Activated naive CD4-positive, alpha-beta T cell treated with anti-CD3 and anti-CD28 coated beads, Interleukin-2, amount 10 ng/mL, durations not matched to agents 7 days and 5 days (primary cell): ENCODE results near the gene PPP1R36.
"Not testable (repeated sequence)": the region's sequence is repeated elsewhere in the genome, so short reads cannot be mapped to it uniquely, and the experiment has no call there.

Experiments
- CTCF ChIA-PET: fragments of 350-600 bp; sonication (Branson Sonifier 250); formaldehyde crosslinking; loops from one replicate; lab custom pipeline; 2021; ENCODE audit warnings: antibody characterized with exemption; lab: Charles Lee
- DNase-seq: peaks from one replicate; pipeline ENCODE4 v3.0.0-alpha.2; 2020
- H3K27ac Mint-ChIP-seq: one replicate; pipeline ENCODE4 v1.8.0; 2021; ENCODE audit warnings: mild to moderate bottlenecking, moderate library complexity, mixed read lengths
- H3K27me3 Mint-ChIP-seq: one replicate; pipeline ENCODE4 v1.8.0; 2021; ENCODE audit warnings: mild to moderate bottlenecking, mixed read lengths
- H3K36me3 Mint-ChIP-seq: one replicate; pipeline ENCODE4 v1.8.0; 2021; ENCODE audit warnings: mixed read lengths
- H3K4me1 Mint-ChIP-seq: one replicate; pipeline ENCODE4 v1.8.0; 2021; ENCODE audit warnings: mixed read lengths
- H3K4me3 Mint-ChIP-seq: one replicate; pipeline ENCODE4 v1.8.0; 2021; ENCODE audit warnings: mild to moderate bottlenecking, moderate library complexity, mixed read lengths
- H3K9me3 Mint-ChIP-seq: one replicate; pipeline ENCODE4 v1.8.0; 2021; ENCODE audit warnings: mixed read lengths

PPP1R36 gene

GRCh38 chr14:64620910-64621309 lies 71.1 kb downstream of the PPP1R36 start:
- H3K36me3 Mint-ChIP-seq = no peaks in the 10 kb centered on the region
- no peak overlapping the region for H3K27ac Mint-ChIP-seq
- CTCF ChIA-PET = no interaction called here
- peaks cover 19% of the 10 kb centered on the region for H3K27me3 Mint-ChIP-seq
- peaks cover 9% of the 10 kb centered on the region for H3K4me1 Mint-ChIP-seq
- H3K9me3 Mint-ChIP-seq = no peaks in the 10 kb centered on the region
- no peak overlapping the region for H3K4me3 Mint-ChIP-seq
- DNase-seq = no peak

DNA sequence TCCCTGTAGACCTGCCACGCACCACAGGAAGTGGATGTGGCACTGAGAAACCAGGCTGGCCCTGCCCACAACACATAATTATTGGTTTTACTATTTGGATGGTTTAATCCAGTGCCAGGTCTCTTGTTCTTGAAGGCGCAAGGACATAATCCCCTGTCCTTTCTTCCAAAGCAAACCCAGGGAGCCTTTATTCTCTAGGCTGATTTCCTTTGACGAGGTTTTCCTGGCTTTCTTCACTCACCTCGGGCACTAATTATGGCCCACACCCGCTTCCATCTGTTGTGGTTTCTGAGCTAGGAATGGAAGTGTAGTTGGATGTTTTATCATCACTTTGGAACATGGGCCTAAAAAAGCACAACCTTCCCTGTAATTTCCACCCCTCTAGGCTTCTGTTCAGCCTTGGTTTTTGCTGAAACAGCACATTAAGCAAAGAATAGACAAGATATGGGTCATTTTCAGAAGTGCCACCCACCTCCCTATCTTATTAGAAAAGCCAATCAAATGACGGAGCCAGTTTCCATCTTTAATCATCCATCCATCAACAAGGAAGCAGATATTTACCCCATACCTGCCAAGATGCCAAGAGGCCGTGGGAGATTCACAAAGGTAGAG lies 73.9 kb downstream of the PPP1R36 start:
- Mint-ChIP-seq H3K36me3 (no peaks in the 10 kb centered on the region), H3K9me3 (no peaks in the 10 kb centered on the region), H3K4me3 (no peak overlapping the region), H3K4me1 (peaks cover 9% of the 10 kb centered on the region), H3K27me3 (peaks cover 28% of the 10 kb centered on the region), H3K27ac (no peak overlapping the region)
- CTCF ChIA-PET = interaction anchor here (1.8 kb wide), 1 partner anchor 13 kb away, joined by 8 read pairs; no protein-coding TSS in a partner anchor
- no peak for DNase-seq

GRCh38 chr14:64625386-64626232 lies 75.8 kb downstream of the PPP1R36 start:
- Mint-ChIP-seq H3K27ac (no peak overlapping the region), H3K4me3 (no peak overlapping the region), H3K27me3 (peaks cover 29% of the 10 kb centered on the region), H3K36me3 (no peaks in the 10 kb centered on the region), H3K4me1 (peaks cover 9% of the 10 kb centered on the region), H3K9me3 (no peaks in the 10 kb centered on the region)
- DNase-seq = no peak
- CTCF ChIA-PET = interaction anchor here (0.5 to 2.4 kb wide), 2 partner anchors 11 to 399 kb away, joined by 3 to 13 read pairs; no protein-coding TSS in a partner anchor

DNA sequence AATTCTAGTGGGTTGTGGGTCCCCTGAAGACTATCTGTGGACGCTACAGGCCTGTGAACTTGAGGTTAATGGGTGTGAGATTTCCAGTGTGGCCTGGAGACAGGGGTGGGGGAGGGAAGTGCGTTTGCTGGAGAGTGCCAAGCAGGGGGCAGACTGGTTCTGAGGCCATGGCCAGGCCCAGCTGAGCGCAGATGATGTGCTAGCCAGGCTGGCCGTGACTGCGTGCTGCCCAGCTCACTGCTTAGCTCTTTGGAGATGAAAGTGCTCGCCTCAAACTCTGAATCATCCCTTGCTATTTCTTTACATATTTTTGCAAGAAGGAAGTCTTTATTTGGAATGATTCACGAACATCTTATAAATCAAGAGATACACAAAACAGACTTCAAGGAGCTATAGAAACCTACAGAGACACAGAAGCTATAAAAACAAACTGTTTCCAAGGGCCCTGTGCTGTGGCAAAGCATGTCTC lies 79.2 kb downstream of the PPP1R36 start:
- no peak overlapping the region for H3K4me3 Mint-ChIP-seq
- no peak for DNase-seq
- CTCF ChIA-PET = interaction anchor here (1.8 to 2.5 kb wide), 2 partner anchors 8 to 11 kb away, joined by 6 to 12 read pairs; no protein-coding TSS in a partner anchor
- H3K9me3 Mint-ChIP-seq = no peaks in the 10 kb centered on the region
- no peaks in the 10 kb centered on the region for H3K4me1 Mint-ChIP-seq
- peaks cover 41% of the 10 kb centered on the region for H3K27me3 Mint-ChIP-seq
- no peak overlapping the region for H3K27ac Mint-ChIP-seq
- H3K36me3 Mint-ChIP-seq = no peaks in the 10 kb centered on the region

GRCh38 chr14:64630778-64631177 lies 81.0 kb downstream of the PPP1R36 start:
- H3K4me1 Mint-ChIP-seq = no peaks in the 10 kb centered on the region
- no peaks in the 10 kb centered on the region for H3K36me3 Mint-ChIP-seq
- no peak for DNase-seq
- no peak overlapping the region for H3K27ac Mint-ChIP-seq
- H3K4me3 Mint-ChIP-seq = no peak overlapping the region
- CTCF ChIA-PET = interaction anchor here (0.6 kb wide), 1 partner anchor 288 kb away, joined by 4 read pairs; no protein-coding TSS in a partner anchor
- H3K27me3 Mint-ChIP-seq = peaks cover 34% of the 10 kb centered on the region
- H3K9me3 Mint-ChIP-seq = no peaks in the 10 kb centered on the region

DNA sequence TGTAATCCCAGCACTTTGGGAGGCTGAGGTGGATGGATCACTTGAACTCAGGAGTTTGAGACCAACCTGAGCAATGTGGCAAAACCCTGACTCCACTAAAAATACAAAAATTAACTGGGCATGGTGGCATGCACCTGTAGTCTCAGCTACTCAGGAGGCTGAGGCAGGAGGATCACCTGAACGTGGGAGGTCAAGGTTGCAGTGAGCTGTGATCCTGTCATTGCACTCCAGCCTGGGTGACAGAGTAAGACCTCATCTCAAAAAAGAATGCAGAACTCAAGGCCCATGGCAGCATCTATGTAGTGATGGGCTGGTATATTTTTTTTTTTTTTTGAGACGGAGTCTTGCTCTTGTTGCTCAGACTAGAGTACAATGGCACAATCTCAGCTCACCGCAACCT lies 81.5 kb downstream of the PPP1R36 start:
- DNase-seq, H3K9me3 Mint-ChIP-seq, H3K36me3 Mint-ChIP-seq, H3K4me3 Mint-ChIP-seq, H3K27ac Mint-ChIP-seq, H3K4me1 Mint-ChIP-seq: not testable (repeated sequence)
- peaks cover 33% of the 10 kb centered on the region for H3K27me3 Mint-ChIP-seq
- CTCF ChIA-PET = interaction anchor here (0.6 kb wide), 1 partner anchor 288 kb away, joined by 4 read pairs; no protein-coding TSS in a partner anchor

- CTCF ChIA-PET = interaction anchor here (0.9 to 1.2 kb wide), 2 partner anchors 8 to 288 kb away, joined by 3 read pairs; no protein-coding TSS in a partner anchor
- H3K4me3 Mint-ChIP-seq = no peak overlapping the region
- no peaks in the 10 kb centered on the region for H3K36me3 Mint-ChIP-seq
- peaks cover 38% of the 10 kb centered on the region for H3K27me3 Mint-ChIP-seq
- H3K4me1 Mint-ChIP-seq = peaks cover 4% of the 10 kb centered on the region
- DNase-seq = no peak
- H3K27ac Mint-ChIP-seq = no peak overlapping the region
- no peaks in the 10 kb centered on the region for H3K9me3 Mint-ChIP-seq
Measured at GRCh38 chr14:64632056-64632455, 82.3 kb downstream of the PPP1R36 start.

DNA sequence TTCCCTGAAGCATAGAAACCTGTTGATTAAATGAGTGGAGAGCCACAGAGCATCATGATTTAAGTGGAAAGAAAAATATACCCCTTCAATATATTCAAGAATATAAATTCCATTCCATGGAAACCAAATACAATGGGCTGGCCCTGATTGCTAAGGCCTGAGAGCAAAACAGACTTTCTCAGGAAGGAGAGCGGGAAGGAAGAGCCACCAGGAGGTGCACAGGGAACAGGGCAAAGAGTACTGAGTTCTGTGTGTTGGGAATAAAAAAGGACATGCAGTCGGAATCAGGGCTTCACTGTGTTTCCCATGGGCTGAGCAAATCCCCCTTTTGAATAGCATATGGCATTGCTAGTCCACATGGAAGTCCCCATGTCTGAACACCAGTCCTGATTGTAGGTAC lies 84.8 kb downstream of the PPP1R36 start:
- H3K27me3 Mint-ChIP-seq = peaks cover 29% of the 10 kb centered on the region
- no peak for DNase-seq
- no peaks in the 10 kb centered on the region for H3K36me3 Mint-ChIP-seq
- CTCF ChIA-PET = interaction anchor here (0.6 kb wide), 1 partner anchor 20 kb away, joined by 3 read pairs; no protein-coding TSS in a partner anchor
- no peak overlapping the region for H3K4me3 Mint-ChIP-seq
- no peaks in the 10 kb centered on the region for H3K9me3 Mint-ChIP-seq
- H3K4me1 Mint-ChIP-seq = peaks cover 4% of the 10 kb centered on the region
- H3K27ac Mint-ChIP-seq = no peak overlapping the region

DNA sequence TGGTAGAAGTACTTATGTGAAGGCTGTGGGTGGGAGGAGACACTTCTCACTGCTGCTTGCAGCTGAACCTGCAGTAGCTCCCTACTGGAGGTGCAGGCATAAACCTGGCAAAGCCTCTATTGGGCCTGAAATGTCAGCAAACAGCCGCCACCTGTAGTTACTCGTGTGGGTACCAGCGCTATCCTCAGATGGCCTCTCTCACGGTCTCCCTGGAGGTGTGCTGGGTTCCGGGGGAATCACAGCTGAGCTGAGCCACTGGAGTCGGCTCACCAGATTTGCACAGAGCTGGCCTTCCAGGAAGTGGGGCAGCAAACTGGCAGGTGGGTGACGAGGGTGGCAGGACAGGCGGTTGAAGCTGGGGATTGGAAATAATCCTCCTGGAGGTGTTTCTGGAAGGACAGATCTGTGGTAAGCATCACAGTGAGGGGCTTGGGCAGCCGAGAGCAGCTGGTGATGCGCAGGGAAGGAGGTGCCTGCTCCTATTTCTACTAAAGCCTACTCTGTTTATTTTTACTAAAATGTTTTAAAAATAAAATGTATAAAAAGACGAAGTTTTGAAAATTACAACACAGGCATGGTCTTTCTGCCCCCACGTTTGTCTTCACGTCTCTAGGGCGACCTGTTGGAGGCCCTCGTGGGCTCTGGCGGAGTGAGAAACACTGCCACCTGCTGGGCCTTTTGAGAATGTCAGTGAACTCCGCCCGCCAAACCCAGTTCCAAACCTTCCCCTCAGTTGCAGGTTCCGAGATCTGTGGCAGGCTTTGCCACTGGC lies 86.6 kb downstream of the PPP1R36 start:
- Mint-ChIP-seq H3K4me1 (peaks cover 4% of the 10 kb centered on the region), H3K27me3 (peaks cover 23% of the 10 kb centered on the region), H3K4me3 (no peak overlapping the region), H3K9me3 (no peaks in the 10 kb centered on the region), H3K27ac (no peak overlapping the region), H3K36me3 (no peaks in the 10 kb centered on the region)
- CTCF ChIA-PET = interaction anchor here (0.7 to 3.1 kb wide), 33 partner anchors 8 to 298 kb away, joined by 3 to 33 read pairs (median 4); partner anchors contain the start of genes HSPA2 and ZBTB25
- peak; percentile 75 for DNase-seq

- H3K4me3 Mint-ChIP-seq = no peak overlapping the region
- no peaks in the 10 kb centered on the region for H3K36me3 Mint-ChIP-seq
- H3K27ac Mint-ChIP-seq = no peak overlapping the region
- no peaks in the 10 kb centered on the region for H3K9me3 Mint-ChIP-seq
- CTCF ChIA-PET = interaction anchor here (0.7 to 3.1 kb wide), 28 partner anchors 8 to 299 kb away, joined by 3 to 33 read pairs (median 4); partner anchors contain the start of genes HSPA2 and ZBTB25
- peaks cover 4% of the 10 kb centered on the region for H3K4me1 Mint-ChIP-seq
- peaks cover 26% of the 10 kb centered on the region for H3K27me3 Mint-ChIP-seq
- DNase-seq = no peak
Measured at GRCh38 chr14:64636980-64637429, 87.2 kb downstream of the PPP1R36 start.

- Mint-ChIP-seq H3K27ac (no peak overlapping the region), H3K9me3 (no peaks in the 10 kb centered on the region), H3K36me3 (no peaks in the 10 kb centered on the region), H3K4me3 (no peak overlapping the region), H3K27me3 (peaks cover 26% of the 10 kb centered on the region), H3K4me1 (peaks cover 4% of the 10 kb centered on the region)
- DNase-seq = no peak
- CTCF ChIA-PET = interaction anchor here (0.5 to 3.1 kb wide), 13 partner anchors 8 to 295 kb away, joined by 3 to 33 read pairs (median 5); partner anchors contain the start of gene ZBTB25
Measured at GRCh38 chr14:64637735-64638473, 88.1 kb downstream of the PPP1R36 start.

DNA sequence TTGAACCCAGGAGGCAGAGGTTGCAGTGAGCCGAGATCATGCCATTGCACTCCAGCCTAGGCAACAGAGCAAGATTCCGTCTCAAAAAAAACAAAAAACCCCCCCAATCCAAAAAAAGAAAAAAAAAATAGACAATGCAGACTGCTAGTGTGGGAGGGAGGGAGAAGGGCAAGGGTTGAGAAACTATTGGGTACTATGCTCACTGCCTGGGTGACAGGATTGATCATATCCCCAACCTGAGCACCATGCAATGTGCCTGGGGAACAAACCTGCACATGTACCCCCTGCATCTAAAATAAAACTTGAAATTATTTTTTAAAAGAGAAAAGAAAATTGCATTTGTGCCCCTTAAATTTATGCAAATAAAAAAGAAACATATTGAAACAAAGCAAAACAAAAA lies 88.9 kb downstream of the PPP1R36 start:
- Mint-ChIP-seq H3K27me3 (peaks cover 22% of the 10 kb centered on the region), H3K4me3 (no peak overlapping the region), H3K27ac (no peak overlapping the region), H3K9me3 (no peaks in the 10 kb centered on the region), H3K4me1 (peaks cover 4% of the 10 kb centered on the region), H3K36me3 (no peaks in the 10 kb centered on the region)
- CTCF ChIA-PET = interaction anchor here (1.0 to 3.1 kb wide), 3 partner anchors 10 to 296 kb away, joined by 3 to 33 read pairs (median 12); no protein-coding TSS in a partner anchor
- no peak for DNase-seq
